Mesenchymal stem cell (in vitro differentiated cells and primary cell): ENCODE data around the gene THSD7A.

ENCODE experiments used
- DNase-seq: peaks from one replicate; pipeline ENCODE4 v3.0.0-alpha.2; 2013
- H2AFZ ChIP-seq: one replicate; pipeline ENCODE4 v1.6.1; 2013; ENCODE audit warnings: low read depth, mild to moderate bottlenecking, control low read depth, inconsistent platforms, low read length, moderate library complexity
- H2AK5ac ChIP-seq: 2 replicates; pipeline ENCODE4 v1.6.1; 2013; ENCODE audit warnings: low read length, moderate library complexity, mild to moderate bottlenecking, inconsistent platforms; ENCODE audit not compliant: severe bottlenecking
- H2BK120ac ChIP-seq: one replicate; pipeline ENCODE4 v1.6.1; 2013; ENCODE audit warnings: low read depth, mild to moderate bottlenecking, inconsistent platforms, low read length, moderate library complexity
- H2BK12ac ChIP-seq, 2 experiments: one replicate each; pipeline ENCODE4 v1.6.1; 2013; ENCODE audit warnings: inconsistent platforms in 2 of 2, low read length in 2 of 2, mild to moderate bottlenecking in 2 of 2, moderate library complexity in 2 of 2, control low read depth in 1 of 2
- H2BK15ac ChIP-seq: one replicate; pipeline ENCODE4 v1.6.1; 2013; ENCODE audit warnings: mild to moderate bottlenecking, low read depth, inconsistent platforms; ENCODE audit not compliant: poor library complexity, severe bottlenecking
- H2BK5ac ChIP-seq: 2 replicates; pipeline ENCODE4 v1.6.1; 2013; ENCODE audit warnings: low read depth, mild to moderate bottlenecking, low read length, control low read depth, inconsistent platforms; ENCODE audit not compliant: poor library complexity, severe bottlenecking
- H3K14ac ChIP-seq, 2 experiments: one replicate each; pipeline ENCODE4 v1.6.1; 2013; ENCODE audit warnings: inconsistent platforms in 2 of 2, low read length in 2 of 2, control low read depth in 1 of 2, mild to moderate bottlenecking in 1 of 2, moderate library complexity in 1 of 2
- H3K18ac ChIP-seq, 2 experiments: one replicate each; pipeline ENCODE4 v1.6.1; 2013; ENCODE audit warnings: inconsistent platforms in 2 of 2, low read length in 2 of 2, control low read depth in 1 of 2, low read depth in 1 of 2, mild to moderate bottlenecking in 1 of 2
- H3K23ac ChIP-seq, 2 experiments: one replicate each; pipeline ENCODE4 v1.6.1; 2013; ENCODE audit warnings: inconsistent platforms in 2 of 2, low read length in 2 of 2, mild to moderate bottlenecking in 2 of 2, moderate library complexity in 2 of 2, control low read depth in 1 of 2
- H3K27ac ChIP-seq: 2 replicates; pipeline ENCODE4 v1.5.1; 2013; ENCODE audit warnings: mild to moderate bottlenecking, moderate library complexity, low read length, control low read depth, inconsistent platforms; ENCODE audit not compliant: poor library complexity, severe bottlenecking
- H3K27me3 ChIP-seq, 2 experiments: 2 replicates each; pipeline versions ENCODE4 v1.6.1 to v1.7.0; 2013; ENCODE audit warnings: low read length in 2 of 2, mild to moderate bottlenecking in 2 of 2, moderate library complexity in 2 of 2, control low read depth in 1 of 2, inconsistent platforms in 1 of 2; ENCODE audit not compliant: control insufficient read depth in 1 of 2, insufficient read depth in 1 of 2
- H3K36me3 ChIP-seq, 2 experiments: 2 replicates each; pipeline versions ENCODE4 v1.6.1 to v1.7.0; 2013; ENCODE audit warnings: low read length in 2 of 2, control low read depth in 1 of 2, inconsistent platforms in 1 of 2, low read depth in 1 of 2, mild to moderate bottlenecking in 1 of 2; ENCODE audit not compliant: insufficient read depth in 2 of 2, control insufficient read depth in 1 of 2
- H3K4ac ChIP-seq, 2 experiments: one replicate each; pipeline ENCODE4 v1.6.1; 2013; ENCODE audit warnings: inconsistent platforms in 2 of 2, low read length in 2 of 2, mild to moderate bottlenecking in 2 of 2, moderate library complexity in 2 of 2, control low read depth in 1 of 2, low read depth in 1 of 2
- H3K4me1 ChIP-seq: 2 replicates; pipeline ENCODE4 v1.6.1; 2013; ENCODE audit warnings: low read depth, low read length, control low read depth; ENCODE audit not compliant: control insufficient read depth, insufficient read depth
- H3K4me2 ChIP-seq: 2 replicates; pipeline ENCODE4 v1.6.1; 2013; ENCODE audit warnings: low read length, mild to moderate bottlenecking, inconsistent platforms; ENCODE audit not compliant: poor library complexity, severe bottlenecking
- H3K4me3 ChIP-seq, 2 experiments: 2 replicates each; pipeline versions ENCODE4 v1.5.1 to v1.7.0; 2013; ENCODE audit warnings: low read length in 2 of 2, mild to moderate bottlenecking in 2 of 2, control low read depth in 1 of 2, low read depth in 1 of 2; ENCODE audit not compliant: insufficient read depth in 1 of 2
- H3K79me1 ChIP-seq: replicated peaks from 2 replicates; pipeline ENCODE4 v1.6.1; 2013; ENCODE audit warnings: mild to moderate bottlenecking, control low read depth, low read length, inconsistent platforms; ENCODE audit not compliant: poor library complexity, severe bottlenecking
- H3K9ac ChIP-seq: 2 replicates; pipeline ENCODE4 v1.7.0; 2013; ENCODE audit warnings: mild to moderate bottlenecking, low read length, moderate library complexity
- H3K9me3 ChIP-seq: 2 replicates; pipeline ENCODE4 v1.7.0; 2013; ENCODE audit warnings: mild to moderate bottlenecking, low read length; ENCODE audit not compliant: control insufficient read depth
- H4K8ac ChIP-seq: one replicate; pipeline ENCODE4 v1.6.1; 2013; ENCODE audit warnings: inconsistent platforms, mild to moderate bottlenecking, low read length, moderate library complexity
- H4K91ac ChIP-seq: one replicate; pipeline ENCODE4 v1.6.1; 2013; ENCODE audit warnings: mild to moderate bottlenecking, low read length, inconsistent platforms
- WGBS: methylation state at CpG from one replicate; pipeline ENCODE4 v1.1.7; 2013; ENCODE audit warnings: mixed read lengths; 5-methylcytosine and 5-hydroxymethylcytosine counted together

THSD7A gene

DNA sequence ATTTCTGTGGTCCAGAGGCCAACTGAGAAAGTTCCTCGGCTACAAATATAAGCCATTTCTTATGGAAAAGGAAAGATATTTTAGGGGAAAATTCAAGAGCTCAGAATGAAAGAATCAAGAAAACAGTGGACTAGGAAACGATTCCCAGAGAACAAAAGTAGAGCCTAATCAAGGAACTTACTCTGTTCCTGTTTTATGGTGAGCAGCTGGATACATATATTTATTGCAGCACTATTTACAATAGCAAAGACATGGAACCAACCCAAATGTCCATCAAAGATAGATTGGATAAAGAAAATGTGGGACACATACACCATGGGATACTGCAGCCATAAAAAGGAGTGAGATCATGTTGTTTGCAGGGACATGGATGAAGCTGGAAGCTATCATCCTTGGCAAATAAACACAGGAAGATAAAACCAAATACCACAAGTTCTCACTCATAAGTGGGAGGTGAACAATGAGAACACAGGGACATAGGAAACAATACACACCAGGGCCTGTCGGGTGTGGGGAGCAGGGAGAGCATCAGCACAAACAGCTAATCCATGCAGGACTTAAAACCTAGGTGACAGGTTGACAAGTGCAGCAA, 298.7 kb downstream of the THSD7A start:
- no peak overlapping the region for H2BK15ac ChIP-seq
- H3K14ac ChIP-seq = no peak overlapping the region
- no peaks in the 10 kb centered on the region for H3K36me3 ChIP-seq
- no peak overlapping the region for H2AK5ac ChIP-seq
- H3K79me1 ChIP-seq = no peaks in the 10 kb centered on the region
- no peak overlapping the region for H4K8ac ChIP-seq
- peaks cover 1% of the 10 kb centered on the region for H3K4me1 ChIP-seq
- WGBS = 79% methylated on average over 2 of the region's 3 CpGs
- H3K4me2 ChIP-seq = no peak overlapping the region
- H3K4me3 ChIP-seq = no peak overlapping the region
- no peak overlapping the region for H2AFZ ChIP-seq
- H3K18ac ChIP-seq = no peak overlapping the region
- H4K91ac ChIP-seq = no peak overlapping the region
- no peaks in the 10 kb centered on the region for H3K27me3 ChIP-seq
- H2BK12ac ChIP-seq = no peak overlapping the region
- no peak overlapping the region for H3K9ac ChIP-seq
- no peak overlapping the region for H3K4ac ChIP-seq
- no peak overlapping the region for H2BK120ac ChIP-seq
- H2BK5ac ChIP-seq = no peak overlapping the region
- H3K23ac ChIP-seq = no peak overlapping the region
- no peaks in the 10 kb centered on the region for H3K9me3 ChIP-seq
- no peak for DNase-seq
- H3K27ac ChIP-seq = no peak overlapping the region

DNA sequence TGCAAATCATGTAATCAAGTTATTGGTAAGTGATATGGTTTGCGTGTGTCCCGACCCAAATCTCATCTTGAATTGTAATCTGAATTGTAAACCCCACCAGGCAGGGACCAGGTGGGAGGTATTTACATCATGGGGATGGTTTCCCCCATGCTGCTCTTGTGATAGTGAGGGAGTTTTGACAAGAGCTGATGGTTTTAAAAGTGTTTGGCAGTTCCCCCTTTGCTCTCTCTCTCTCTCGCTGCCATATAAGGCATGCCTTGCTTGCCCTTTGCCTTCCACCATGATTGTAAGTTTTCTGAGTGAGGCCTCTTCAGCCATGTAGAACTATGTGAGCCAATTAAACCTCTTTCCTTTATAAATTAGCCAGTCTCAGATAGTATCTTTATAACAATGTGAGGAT, 302.6 kb downstream of the THSD7A start:
- Histone ChIP-seq H3K9me3 (no peaks in the 10 kb centered on the region), H3K27ac (no peak overlapping the region), H2BK15ac (no peak overlapping the region), H3K79me1 (no peaks in the 10 kb centered on the region), H4K91ac (no peak overlapping the region), H2BK120ac (no peak overlapping the region), H3K4me2 (no peak overlapping the region), H4K8ac (no peak overlapping the region), H2BK5ac (no peak overlapping the region), H2AFZ (no peak overlapping the region), H3K9ac (no peak overlapping the region), H2BK12ac (no peak overlapping the region), H3K23ac (no peak overlapping the region), H3K36me3 (no peaks in the 10 kb centered on the region), H3K27me3 (no peaks in the 10 kb centered on the region), H3K4me1 (peaks cover 1% of the 10 kb centered on the region), H3K18ac (no peak overlapping the region), H2AK5ac (no peak overlapping the region), H3K14ac (no peak overlapping the region), H3K4ac (no peak overlapping the region), H3K4me3 (no peak overlapping the region)
- no peak for DNase-seq
- WGBS = 67% methylated on average over 3 of the region's 3 CpGs

DNA sequence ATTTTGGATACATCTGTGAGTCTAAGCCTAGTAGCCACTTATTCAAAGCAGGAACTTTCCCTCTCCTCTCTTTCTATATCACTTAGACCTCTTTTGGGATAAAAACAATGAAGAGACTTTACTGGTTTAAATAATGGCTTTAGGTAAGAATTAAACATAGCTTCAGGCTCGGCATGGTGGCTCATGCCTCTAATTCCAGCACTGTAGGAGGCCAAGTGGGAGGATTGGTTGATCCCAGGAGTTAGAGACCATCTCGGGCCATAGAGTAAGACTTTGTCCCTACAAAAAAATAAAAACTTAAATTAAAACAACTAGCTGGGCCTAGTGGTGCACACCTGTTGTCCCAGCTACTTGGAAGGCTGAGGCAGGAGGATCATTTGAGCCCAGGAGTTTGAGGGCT, 304.3 kb downstream of the THSD7A start:
- H3K18ac ChIP-seq = no peak overlapping the region
- no peaks in the 10 kb centered on the region for H3K9me3 ChIP-seq
- H2BK120ac ChIP-seq = no peak overlapping the region
- no peak overlapping the region for H2BK5ac ChIP-seq
- no peak overlapping the region for H2AK5ac ChIP-seq
- no peaks in the 10 kb centered on the region for H3K36me3 ChIP-seq
- H4K91ac ChIP-seq = no peak overlapping the region
- H3K23ac ChIP-seq = no peak overlapping the region
- no peak overlapping the region for H3K4me2 ChIP-seq
- H3K4ac ChIP-seq = no peak overlapping the region
- no peak for DNase-seq
- no peak overlapping the region for H3K27ac ChIP-seq
- no peak overlapping the region for H2BK15ac ChIP-seq
- H3K27me3 ChIP-seq = no peaks in the 10 kb centered on the region
- no peak overlapping the region for H3K4me3 ChIP-seq
- WGBS = 82% methylated on average over 1 of the region's 2 CpGs
- no peaks in the 10 kb centered on the region for H3K4me1 ChIP-seq
- H3K79me1 ChIP-seq = no peaks in the 10 kb centered on the region
- no peak overlapping the region for H2BK12ac ChIP-seq
- no peak overlapping the region for H3K9ac ChIP-seq
- no peak overlapping the region for H4K8ac ChIP-seq
- H2AFZ ChIP-seq = no peak overlapping the region
- H3K14ac ChIP-seq = no peak overlapping the region

DNA sequence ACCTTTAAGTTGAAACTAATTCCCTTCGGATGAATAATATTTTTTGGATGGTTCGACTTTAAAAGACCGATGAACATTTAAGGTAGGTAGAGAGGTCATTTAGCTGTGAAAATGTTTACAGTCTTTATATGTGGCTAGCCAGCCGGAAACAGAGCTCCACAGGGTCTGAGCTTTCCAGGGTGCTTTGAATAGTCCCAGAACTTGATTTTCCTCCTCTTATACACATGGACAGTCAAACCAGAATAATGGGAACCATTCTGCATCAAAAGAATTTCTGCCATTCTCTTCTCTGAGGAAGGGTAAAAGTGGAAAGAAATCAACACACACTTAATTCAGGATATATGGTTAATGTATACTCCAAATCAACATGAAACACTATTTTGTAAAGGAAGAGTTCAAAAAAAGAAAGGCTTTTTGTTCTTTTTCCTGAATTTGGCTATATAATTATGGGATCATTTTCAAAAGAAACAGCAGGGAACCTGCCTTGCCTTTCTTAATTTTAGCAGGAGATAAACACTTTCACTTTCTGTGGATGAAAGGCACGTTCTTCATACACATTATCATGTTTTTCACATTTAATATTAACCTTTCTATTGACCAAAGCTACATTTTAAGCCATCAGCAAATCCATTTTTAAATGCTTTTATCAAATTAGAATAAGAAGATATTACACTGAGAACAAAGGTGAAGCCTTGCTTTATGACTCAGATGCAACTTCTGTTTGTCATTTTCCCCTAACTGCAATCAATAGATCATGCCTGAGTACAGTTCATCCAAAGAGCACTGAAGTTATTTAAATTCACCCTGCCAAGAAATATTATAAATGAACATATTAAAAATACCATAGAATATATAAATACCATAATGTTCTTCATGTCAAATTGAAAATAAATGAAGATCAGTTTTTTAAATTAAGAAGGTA, 307.3 kb downstream of the THSD7A start:
- Histone ChIP-seq H3K9ac (no peak overlapping the region), H2BK5ac (no peak overlapping the region), H2AFZ (no peak overlapping the region), H4K91ac (no peak overlapping the region), H2BK12ac (no peak overlapping the region), H3K14ac (no peak overlapping the region), H3K9me3 (no peaks in the 10 kb centered on the region), H3K4me2 (no peak overlapping the region), H3K18ac (no peak overlapping the region), H3K27ac (no peak overlapping the region), H3K23ac (no peak overlapping the region), H2BK15ac (no peak overlapping the region), H3K4ac (no peak overlapping the region), H3K36me3 (no peaks in the 10 kb centered on the region), H3K27me3 (no peaks in the 10 kb centered on the region), H3K4me1 (no peaks in the 10 kb centered on the region), H2BK120ac (no peak overlapping the region), H3K79me1 (no peaks in the 10 kb centered on the region), H4K8ac (no peak overlapping the region), H3K4me3 (no peak overlapping the region), H2AK5ac (no peak overlapping the region)
- no peak for DNase-seq
- 96% methylated on average over 5 of the region's 5 CpGs for WGBS
